Liver (tissue), 3 donors: ENCODE data around the gene NTN1.

Experiments used
- ATF3 ChIP-seq: IDR thresholded peaks from 2 replicates; pipeline ENCODE4 v1.6.1; 2016; ENCODE audit warnings: antibody characterized with exemption
- CTCF ChIP-seq: fragments of 150-350 bp; IDR thresholded peaks from 2 replicates; pipeline ENCODE4 v1.5.1; 2017; ENCODE audit warnings: improper control_type of control experiment, low read depth, low read length; ENCODE audit not compliant: missing input control
- EGR1 ChIP-seq, 2 donors: IDR thresholded peaks; 2 replicates each; pipeline ENCODE4 v1.6.1; 2016 to 2018; ENCODE audit warnings: antibody characterized with exemption in 2 of 2, low read depth in 2 of 2
- GABPA ChIP-seq, 2 donors: IDR thresholded peaks in 1 of 2; conservative IDR thresholded peaks in 1 of 2; 2 replicates each; pipeline ENCODE4 v1.6.1; 2016; ENCODE audit warnings: antibody characterized with exemption in 2 of 2, mild to moderate bottlenecking in 1 of 2, moderate library complexity in 1 of 2
- HNF4A ChIP-seq, 2 donors: conservative IDR thresholded peaks; 2 replicates each; pipeline ENCODE4 v1.6.1; 2016; ENCODE audit warnings: antibody characterized with exemption in 2 of 2, mild to moderate bottlenecking in 2 of 2
- JUND ChIP-seq, 2 donors: IDR thresholded peaks; 2 replicates each; pipeline ENCODE4 v1.6.1; 2016; ENCODE audit warnings: antibody characterized with exemption in 2 of 2
- MAX ChIP-seq: IDR thresholded peaks from 2 replicates; pipeline ENCODE4 v1.6.1; 2016; ENCODE audit warnings: antibody characterized with exemption
- NR2F2 ChIP-seq: IDR thresholded peaks from 2 replicates; pipeline ENCODE4 v1.6.1; 2016; ENCODE audit warnings: antibody characterized with exemption
- RAD21 ChIP-seq, 2 donors: IDR thresholded peaks; 2 replicates each; pipeline ENCODE4 v1.6.1; 2016; ENCODE audit warnings: antibody characterized with exemption in 2 of 2, mild to moderate bottlenecking in 2 of 2
- REST ChIP-seq: IDR thresholded peaks from 2 replicates; pipeline ENCODE4 v1.6.1; 2016; ENCODE audit warnings: antibody characterized with exemption, mild to moderate bottlenecking
- SP1 ChIP-seq: IDR thresholded peaks from 2 replicates; pipeline ENCODE4 v1.6.1; 2018; ENCODE audit warnings: antibody characterized with exemption, mild to moderate bottlenecking
- TAF1 ChIP-seq: conservative IDR thresholded peaks from 2 replicates; pipeline ENCODE4 v1.6.1; 2016; ENCODE audit warnings: antibody characterized with exemption, mild to moderate bottlenecking
- YY1 ChIP-seq: IDR thresholded peaks from 2 replicates; pipeline ENCODE4 v1.6.1; 2016; ENCODE audit warnings: antibody characterized with exemption, mild to moderate bottlenecking
- ZBTB33 ChIP-seq: IDR thresholded peaks from 2 replicates; pipeline ENCODE4 v1.6.1; 2016; ENCODE audit warnings: antibody characterized with exemption
- donor health status: healthy.
- donor health status: healthy.

DNA sequence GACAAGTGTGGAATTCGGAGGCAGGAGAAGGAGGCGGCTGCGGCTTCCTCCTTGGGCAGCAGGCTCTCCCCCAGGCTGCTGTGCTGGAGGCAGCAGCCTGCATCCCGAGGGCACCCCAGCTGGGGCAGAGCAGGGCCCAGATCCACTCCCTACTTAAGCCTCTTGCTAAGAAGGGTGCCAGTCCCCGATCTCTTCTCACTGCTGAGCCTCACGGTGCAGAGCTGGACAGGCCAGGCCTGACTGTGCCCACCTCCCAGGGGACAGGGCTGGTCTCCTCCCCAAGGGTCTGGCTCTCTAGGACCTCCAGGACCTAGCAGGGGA lies 210.8 kb downstream of the NTN1 start:
- TF ChIP-seq CTCF (no peak), REST (no peak), ZBTB33 (no peak), TAF1 (no peak), EGR1 (IDR thresholded peaks at IDR 0.05; ENCODE audit: low read depth in 2 of 2) (no peak), YY1 (no peak), JUND (IDR thresholded peaks at IDR 0.05) (no peak), GABPA (IDR thresholded peaks at IDR 0.05 in 1 of 2, conservative IDR thresholded peaks at IDR 0.05 in 1 of 2) (no peak), MAX (no peak), ATF3 (no peak), RAD21 (IDR thresholded peaks at IDR 0.05) (no peak), SP1 (no peak), NR2F2 (no peak), HNF4A (conservative IDR thresholded peaks at IDR 0.05) (no peak)
